ENCODE data around the gene DUT.
A peak's percentile ranks its signal among the peaks of the same experiment; 100 is the strongest.

Gene DUT

GRCh38 chr15:48331796-48332641, 790 bp downstream of the DUT start:
- peak; percentile 51 for DNase-seq

GRCh38 chr15:48332642-48333034, 1.4 kb downstream of the DUT start:
- DNase-seq: no peak

GRCh38 chr15:48333540-48333939, 2.3 kb downstream of the DUT start:
- no peak for DNase-seq

- no peak for DNase-seq
Measured at GRCh38 chr15:48334260-48334659, 3.0 kb downstream of the DUT start.

GRCh38 chr15:48336940-48337339, 5.7 kb downstream of the DUT start:
- no peak for DNase-seq

- DNase-seq: no peak
Measured at GRCh38 chr15:48337607-48338006, 6.4 kb downstream of the DUT start.

GRCh38 chr15:48340111-48340510, 8.9 kb downstream of the DUT start:
- DNase-seq: no peak

GRCh38 chr15:48343865-48344264, 12.6 kb downstream of the DUT start:
- no peak for DNase-seq

GRCh38 chr15:48345516-48345915, 14.3 kb downstream of the DUT start:
- no peak for DNase-seq

- peak; percentile 75 for DNase-seq
Measured at GRCh38 chr15:48352474-48353072, 21.3 kb downstream of the DUT start.

GRCh38 chr15:48354694-48355303, 23.6 kb downstream of the DUT start:
- no peak for DNase-seq

GRCh38 chr15:48355377-48355776, 24.1 kb downstream of the DUT start:
- DNase-seq: no peak

- DNase-seq: no peak
Measured at GRCh38 chr15:48358229-48359152, 27.3 kb downstream of the DUT start.

GRCh38 chr15:48360841-48361240, 29.6 kb downstream of the DUT start:
- DNase-seq: no peak

GRCh38 chr15:48361685-48362084, 30.5 kb downstream of the DUT start:
- no peak for DNase-seq

- no peak for DNase-seq
Measured at GRCh38 chr15:48363474-48363873, 32.2 kb downstream of the DUT start.

- DNase-seq: no peak
Measured at GRCh38 chr15:48365575-48365974, 34.3 kb downstream of the DUT start.

- DNase-seq: no peak
Measured at GRCh38 chr15:48366584-48367312, 35.5 kb downstream of the DUT start.

GRCh38 chr15:48367483-48367882, 36.3 kb downstream of the DUT start:
- DNase-seq: no peak

GRCh38 chr15:48370460-48370859, 39.2 kb downstream of the DUT start:
- no peak for DNase-seq

GRCh38 chr15:48371550-48371949, 40.3 kb downstream of the DUT start:
- DNase-seq: no peak

GRCh38 chr15:48371961-48372360, 40.7 kb downstream of the DUT start:
- DNase-seq: no peak
